Measurements from ENCODE around the gene POLD3. TPM values are rescaled to one million over a fixed set of nuclear protein-coding genes. Genes with fewer than 3 reads are reported as not detected.

POLD3 gene
- total and polyA plus RNA-seq, 2 donors (not counting 1 experiment from before 2014, with no cell fraction given) = 4.6 to 17.6 TPM

GRCh38 chr11:74543991-74544390 lies 48.4 kb upstream of the POLD3 start:
- H3K27me3 Mint-ChIP-seq = peaks cover 9% of the 10 kb centered on the region
- TF ChIP-seq EZH2 (IDR thresholded peaks at IDR 0.05; ENCODE audit: borderline replicate concordance, insufficient read depth, low read depth, low read length, poor library complexity, severe bottlenecking) = no peak
- no peak for TF ChIP-seq CTCF (IDR thresholded peaks at IDR 0.05)
- Histone ChIP-seq H4K20me1 (ENCODE audit: control insufficient read depth, insufficient read depth, low read length, poor library complexity, severe bottlenecking) (no peaks in the 10 kb centered on the region), H3K9me3 (ENCODE audit: control extremely low read depth in 1 of 3, control insufficient read depth in 2 of 3, insufficient read depth in 1 of 3, low read length in 2 of 3) (peaks cover 0 to 48% (median 12%) of the 10 kb centered on the region in 3 donors), H3K9ac (ENCODE audit: low read length) (no peak overlapping the region), H3K4me1 (ENCODE audit: control insufficient read depth in 2 of 2, insufficient read depth in 2 of 2, low read length in 2 of 2) (no peaks in the 10 kb centered on the region), H3K79me2 (ENCODE audit: control insufficient read depth, insufficient read depth, low read length) (no peaks in the 10 kb centered on the region), H3K4me3 (ENCODE audit: control extremely low read depth in 1 of 5, extremely low read depth in 1 of 5, insufficient read depth in 1 of 5, low read depth in 2 of 5, low read length in 4 of 5) (no peak overlapping the region), H3K27me3 (replicated peaks in 1 of 4; ENCODE audit: control extremely low read depth in 1 of 4, control insufficient read depth in 3 of 4, insufficient read depth in 4 of 4, low read length in 3 of 4) (peaks cover 0 to 3% (median 0%) of the 10 kb centered on the region in 4 experiments), H3K36me3 (replicated peaks in 1 of 2; ENCODE audit: control extremely low read depth in 1 of 2, control insufficient read depth in 1 of 2, extremely low read depth in 1 of 2, insufficient read depth in 2 of 2, low read length in 1 of 2) (no peaks in the 10 kb centered on the region), H2AFZ (ENCODE audit: insufficient read depth, low read depth, low read length, poor library complexity, severe bottlenecking) (no peak overlapping the region), H3K4me2 (replicated peaks; ENCODE audit: low read depth, low read length, poor library complexity, severe bottlenecking) (no peak overlapping the region), H3K27ac (ENCODE audit: low read length in 2 of 2) (no peak overlapping the region)
- ATAC-seq (ENCODE audit: low read depth) (no peak), DNase-seq (no peak)
- CTCF ChIA-PET = no interaction called here
- POLR2A ChIA-PET = no interaction called here
- H3K4me3 Mint-ChIP-seq = no peak overlapping the region
- intact Hi-C loops (cut with micrococcal nuclease) = no loop called here
- WGBS (ENCODE audit: insufficient coverage) = 90% methylated on average over 2 of the region's 2 CpGs
- H3K27ac Mint-ChIP-seq = no peak overlapping the region
- H3K4me1 Mint-ChIP-seq = no peaks in the 10 kb centered on the region
- H3K9me3 Mint-ChIP-seq (ENCODE audit: insufficient read depth) = peaks cover 9% of the 10 kb centered on the region

- ChIA-PET POLR2A (no interaction called here), CTCF (interaction anchor here (1.2 kb wide), 1 partner anchor 24 kb away, joined by 3 read pairs; no protein-coding TSS in a partner anchor)
- H3K9me3 Mint-ChIP-seq (ENCODE audit: insufficient read depth) = peaks cover 8% of the 10 kb centered on the region
- Histone ChIP-seq H3K4me1 (ENCODE audit: control insufficient read depth in 2 of 2, insufficient read depth in 2 of 2, low read length in 2 of 2) (no peaks in the 10 kb centered on the region), H3K79me2 (ENCODE audit: control insufficient read depth, insufficient read depth, low read length) (no peaks in the 10 kb centered on the region), H3K9me3 (ENCODE audit: control extremely low read depth in 1 of 3, control insufficient read depth in 2 of 3, insufficient read depth in 1 of 3, low read length in 2 of 3) (peaks cover 0 to 32% (median 12%) of the 10 kb centered on the region in 3 donors), H3K4me3 (ENCODE audit: control extremely low read depth in 1 of 5, extremely low read depth in 1 of 5, insufficient read depth in 1 of 5, low read depth in 2 of 5, low read length in 4 of 5) (no peak overlapping the region), H3K27me3 (replicated peaks in 1 of 4; ENCODE audit: control extremely low read depth in 1 of 4, control insufficient read depth in 3 of 4, insufficient read depth in 4 of 4, low read length in 3 of 4) (no peaks in the 10 kb centered on the region), H3K36me3 (replicated peaks in 1 of 2; ENCODE audit: control extremely low read depth in 1 of 2, control insufficient read depth in 1 of 2, extremely low read depth in 1 of 2, insufficient read depth in 2 of 2, low read length in 1 of 2) (no peaks in the 10 kb centered on the region), H3K27ac (ENCODE audit: low read length in 2 of 2) (no peak overlapping the region), H3K9ac (ENCODE audit: low read length) (no peak overlapping the region), H3K4me2 (replicated peaks; ENCODE audit: low read depth, low read length, poor library complexity, severe bottlenecking) (no peak overlapping the region), H4K20me1 (ENCODE audit: control insufficient read depth, insufficient read depth, low read length, poor library complexity, severe bottlenecking) (no peaks in the 10 kb centered on the region), H2AFZ (ENCODE audit: insufficient read depth, low read depth, low read length, poor library complexity, severe bottlenecking) (no peak overlapping the region)
- no peak for TF ChIP-seq CTCF (IDR thresholded peaks at IDR 0.05)
- TF ChIP-seq EZH2 (IDR thresholded peaks at IDR 0.05; ENCODE audit: borderline replicate concordance, insufficient read depth, low read depth, low read length, poor library complexity, severe bottlenecking) = no peak
- ATAC-seq (ENCODE audit: low read depth) = no peak
- no peak overlapping the region for H3K4me3 Mint-ChIP-seq
- 84% methylated on average over 3 of the region's 5 CpGs for WGBS (ENCODE audit: insufficient coverage)
- H3K27ac Mint-ChIP-seq = no peak overlapping the region
- no peaks in the 10 kb centered on the region for H3K4me1 Mint-ChIP-seq
- DNase-seq = no peak
- peaks cover 9% of the 10 kb centered on the region for H3K27me3 Mint-ChIP-seq
- intact Hi-C loops (cut with micrococcal nuclease) = no loop called here
These were observed 45.6 kb upstream of the POLD3 start for GRCh38 chr11:74546752-74547151.

Measured in B cell (primary cell).